Lung (tissue), 12 donors: ENCODE data around the gene PCBP3. TPM values are rescaled to one million over a fixed set of nuclear protein-coding genes. Genes with fewer than 3 reads are reported as not detected.

Experiments used
- ATAC-seq: fragments of 200-7000 bp; cut with Tn5 transposase; one replicate; pipeline ENCODE4 v1.9.1; 2020; ENCODE audit warnings: moderate number of reproducible peaks; ENCODE audit not compliant: insufficient read depth, low FRiP score
- DNase-seq, 3 donors: peaks; one replicate each; pipeline ENCODE4 v3.0.0-alpha.2; 2013 to 2017
- H3K27ac ChIP-seq, 2 donors: one replicate each; pipeline ENCODE4 v1.5.1; 2013; ENCODE audit warnings: mild to moderate bottlenecking in 2 of 2, moderate library complexity in 2 of 2, control low read depth in 1 of 2, inconsistent platforms in 1 of 2, low read depth in 1 of 2, low read length in 1 of 2
- H3K27me3 ChIP-seq, 3 donors: one replicate each; pipeline ENCODE4 v1.5.1; 2013; ENCODE audit warnings: low read length in 2 of 3; ENCODE audit not compliant: control insufficient read depth in 3 of 3, insufficient read depth in 3 of 3
- H3K36me3 ChIP-seq, 4 donors: one replicate each; pipeline ENCODE4 v1.5.1; 2013; ENCODE audit warnings: low read length in 4 of 4, mild to moderate bottlenecking in 1 of 4, moderate library complexity in 1 of 4; ENCODE audit not compliant: control insufficient read depth in 4 of 4, insufficient read depth in 4 of 4
- H3K4me1 ChIP-seq, 5 donors: one replicate each; pipeline ENCODE4 v1.5.1; 2013; ENCODE audit warnings: low read length in 5 of 5, mild to moderate bottlenecking in 2 of 5, moderate library complexity in 1 of 5; ENCODE audit not compliant: control insufficient read depth in 5 of 5, insufficient read depth in 5 of 5
- H3K4me3 ChIP-seq: one replicate; pipeline ENCODE4 v1.5.1; 2013; ENCODE audit warnings: mild to moderate bottlenecking, control low read depth, moderate library complexity
- H3K9ac ChIP-seq, 2 donors: one replicate each; pipeline ENCODE4 v1.5.1; 2013; ENCODE audit warnings: low read length in 2 of 2, control low read depth in 1 of 2; ENCODE audit not compliant: insufficient read depth in 1 of 2
- H3K9me3 ChIP-seq, 4 donors: one replicate each; pipeline ENCODE4 v1.5.1; 2013; ENCODE audit warnings: low read length in 3 of 4, mild to moderate bottlenecking in 1 of 4, moderate library complexity in 1 of 4; ENCODE audit not compliant: control insufficient read depth in 4 of 4, insufficient read depth in 3 of 4
- WGBS, 2 donors: extraction: QIAGEN DNeasy Blood & Tissue Kit; methylation state at CpG; one replicate each; pipeline ENCODE4 v1.1.7; 2013; 5-methylcytosine and 5-hydroxymethylcytosine counted together
- polyA plus RNA-seq, 2 donors: library from polyadenylated mRNA; stranded (reverse); fragments of 200-250 nt; gene quantifications; one replicate each; pipeline ENCODE4 v1.2.1, GENCODE V29; 2013
- total RNA-seq, 2 donors: library from RNA; depleted of rRNA in 1 of 2; stranded (reverse); fragments of >200 nt in 1 of 2; gene quantifications; one replicate each; pipeline ENCODE4 v1.2.1, GENCODE V29; 2014 to 2021
- TF ChIP-seq, protein P1 (sequence below): IDR thresholded peaks from 2 replicates; pipeline ENCODE4 v1.5.1; 2012; ENCODE audit warnings: mild to moderate bottlenecking; ENCODE audit errors: control extremely low read depth, extremely low read depth
- donor health status: control.
- donor health status: control.
- donor health status: Bipolar disorder and iron deficiency.
- donor health status: healthy.
- donor health status: DM: yes; HTN: yes; CAD: no.

Gene PCBP3
- total and polyA plus RNA-seq, 4 donors: 1.6 to 8.2 (median 3.1) TPM

DNA sequence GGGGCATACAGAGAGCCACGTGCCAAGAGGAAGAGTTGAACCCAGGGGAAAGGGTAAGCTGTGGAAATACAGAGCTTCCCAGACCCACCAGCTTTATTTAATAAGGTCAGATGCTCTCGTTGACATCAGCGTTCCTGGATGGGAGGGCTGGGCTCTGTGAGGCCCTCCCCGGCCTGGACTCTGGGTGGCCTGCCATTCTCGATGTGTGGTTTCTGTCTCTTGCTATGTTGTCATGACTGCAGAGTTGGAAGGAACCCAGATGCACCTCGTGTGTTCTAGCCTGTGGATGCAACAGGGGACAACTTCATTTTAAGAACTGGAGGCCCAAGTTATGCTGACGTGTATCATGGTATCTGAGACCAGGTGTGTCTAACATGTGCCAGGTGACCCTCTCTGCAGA lies 101.7 kb downstream of the PCBP3 start:
- DNase-seq (no peak), ATAC-seq (no peak)
- Histone ChIP-seq H3K4me1 (no peaks in the 10 kb centered on the region), H3K9me3 (peaks cover 0 to 2% (median 0%) of the 10 kb centered on the region in 4 donors), H3K27ac (no peak overlapping the region), H3K27me3 (no peaks in the 10 kb centered on the region), H3K36me3 (no peaks in the 10 kb centered on the region), H3K4me3 (no peak overlapping the region), H3K9ac (no peak overlapping the region)
- TF ChIP-seq, protein P1, sequence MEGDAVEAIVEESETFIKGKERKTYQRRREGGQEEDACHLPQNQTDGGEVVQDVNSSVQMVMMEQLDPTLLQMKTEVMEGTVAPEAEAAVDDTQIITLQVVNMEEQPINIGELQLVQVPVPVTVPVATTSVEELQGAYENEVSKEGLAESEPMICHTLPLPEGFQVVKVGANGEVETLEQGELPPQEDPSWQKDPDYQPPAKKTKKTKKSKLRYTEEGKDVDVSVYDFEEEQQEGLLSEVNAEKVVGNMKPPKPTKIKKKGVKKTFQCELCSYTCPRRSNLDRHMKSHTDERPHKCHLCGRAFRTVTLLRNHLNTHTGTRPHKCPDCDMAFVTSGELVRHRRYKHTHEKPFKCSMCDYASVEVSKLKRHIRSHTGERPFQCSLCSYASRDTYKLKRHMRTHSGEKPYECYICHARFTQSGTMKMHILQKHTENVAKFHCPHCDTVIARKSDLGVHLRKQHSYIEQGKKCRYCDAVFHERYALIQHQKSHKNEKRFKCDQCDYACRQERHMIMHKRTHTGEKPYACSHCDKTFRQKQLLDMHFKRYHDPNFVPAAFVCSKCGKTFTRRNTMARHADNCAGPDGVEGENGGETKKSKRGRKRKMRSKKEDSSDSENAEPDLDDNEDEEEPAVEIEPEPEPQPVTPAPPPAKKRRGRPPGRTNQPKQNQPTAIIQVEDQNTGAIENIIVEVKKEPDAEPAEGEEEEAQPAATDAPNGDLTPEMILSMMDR: no peak
- WGBS, 2 donors: 85 to 93% methylated on average over 7 of the region's 7 CpGs

DNA sequence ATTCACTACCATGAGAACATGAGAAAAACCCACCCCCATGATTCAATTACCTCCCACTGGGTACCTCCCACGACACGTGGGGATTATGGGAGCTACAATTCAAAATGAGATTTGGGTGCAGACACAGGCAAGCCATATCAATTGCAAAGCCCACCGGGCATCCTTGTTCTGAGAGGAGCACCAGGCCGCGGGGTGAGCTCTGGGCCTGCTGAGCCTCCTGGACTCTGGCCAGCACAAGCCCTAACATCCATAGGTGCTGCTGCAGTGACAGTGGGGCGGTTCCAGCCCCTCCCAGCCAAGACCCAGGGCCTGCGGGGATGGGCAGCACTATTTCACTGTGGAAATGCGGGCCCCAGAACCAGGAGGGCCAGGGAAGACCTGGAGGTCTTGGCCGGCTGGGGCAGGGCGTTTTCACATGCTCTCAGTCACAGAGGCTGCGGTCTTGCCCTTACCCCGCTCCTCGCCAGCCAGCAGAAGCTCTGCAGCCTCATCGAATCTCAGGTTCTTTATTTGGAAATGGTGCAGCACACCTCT lies 103.8 kb downstream of the PCBP3 start:
- DNase-seq (no peak), ATAC-seq (no peak)
- Histone ChIP-seq H3K36me3 (no peaks in the 10 kb centered on the region), H3K9ac (no peak overlapping the region), H3K9me3 (peaks cover 0 to 2% (median 0%) of the 10 kb centered on the region in 4 donors), H3K4me3 (no peak overlapping the region), H3K4me1 (no peaks in the 10 kb centered on the region), H3K27me3 (no peaks in the 10 kb centered on the region), H3K27ac (no peak overlapping the region)
- TF ChIP-seq, protein P1: no peak
- WGBS, 2 donors: 90 to 94% methylated on average over 14 of the region's 14 CpGs

DNA sequence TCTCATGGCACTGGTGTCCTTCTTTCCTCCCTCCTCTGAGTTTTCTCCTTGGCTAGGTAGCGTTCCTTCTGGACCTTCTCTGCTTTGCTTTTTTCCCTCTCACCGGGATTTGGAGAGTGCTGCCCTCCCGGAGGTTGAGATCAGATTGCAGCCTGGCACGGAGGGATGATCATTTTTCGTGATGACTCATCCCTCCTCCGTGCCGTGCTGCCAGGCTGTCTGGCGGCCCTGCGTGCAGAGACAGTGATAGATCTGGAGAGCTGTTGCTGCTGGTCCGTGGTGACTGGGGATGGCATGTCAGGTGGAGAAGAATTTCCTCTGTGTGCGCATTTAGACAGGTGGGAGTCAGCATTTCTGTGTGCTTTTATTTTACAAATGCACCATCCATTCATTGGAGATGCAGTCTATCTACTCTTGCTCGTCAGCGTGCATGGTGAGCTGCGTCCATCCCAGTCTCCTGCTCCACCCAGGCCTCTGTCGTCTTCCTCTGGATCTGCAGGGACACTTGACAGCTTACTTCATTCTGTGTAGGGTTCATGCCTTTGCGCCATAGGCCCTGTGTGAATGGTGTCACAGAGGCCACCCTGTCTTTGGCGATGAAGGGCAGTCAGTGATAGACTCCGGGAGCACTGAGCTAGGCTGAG lies 104.4 kb downstream of the PCBP3 start:
- peaks cover 0 to 2% (median 0%) of the 10 kb centered on the region in 4 donors for H3K9me3 ChIP-seq
- TF ChIP-seq, protein P1: no peak
- no peak overlapping the region for H3K4me3 ChIP-seq
- ATAC-seq: no peak
- H3K36me3 ChIP-seq: no peaks in the 10 kb centered on the region
- DNase-seq: no peak
- no peaks in the 10 kb centered on the region for H3K4me1 ChIP-seq
- no peak overlapping the region for H3K9ac ChIP-seq
- H3K27me3 ChIP-seq: no peaks in the 10 kb centered on the region
- 65 to 74% methylated on average over 18 of the region's 18 CpGs for WGBS, 2 donors
- no peak overlapping the region for H3K27ac ChIP-seq

DNA sequence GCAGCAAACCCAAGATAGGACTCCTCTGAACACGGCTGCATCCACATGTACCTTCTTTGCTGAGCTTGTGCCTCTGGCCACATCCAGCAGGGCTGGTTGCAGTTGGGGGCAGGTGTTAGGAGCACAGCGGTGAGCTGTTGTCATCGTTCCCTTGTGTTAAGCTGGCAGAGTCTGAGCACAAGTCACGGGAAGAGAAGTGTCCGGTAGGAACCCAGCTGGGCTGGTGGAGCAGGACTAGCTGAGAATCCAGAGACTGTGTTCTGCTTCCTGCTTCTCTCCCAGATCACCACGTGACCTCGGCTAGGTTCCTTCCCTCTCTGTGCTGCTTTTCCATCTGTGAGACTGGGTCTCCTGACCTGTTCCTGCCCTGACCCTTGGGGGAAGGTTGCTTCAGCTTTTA lies 105.1 kb downstream of the PCBP3 start:
- DNase-seq (no peak), ATAC-seq (no peak)
- Histone ChIP-seq H3K27ac (no peak overlapping the region), H3K36me3 (no peaks in the 10 kb centered on the region), H3K27me3 (no peaks in the 10 kb centered on the region), H3K9ac (no peak overlapping the region), H3K4me3 (no peak overlapping the region), H3K9me3 (peaks cover 0 to 2% (median 0%) of the 10 kb centered on the region in 4 donors), H3K4me1 (no peaks in the 10 kb centered on the region)
- WGBS, 2 donors: 82 to 87% methylated on average over 7 of the region's 7 CpGs
- TF ChIP-seq, protein P1: no peak
